ENCODE data around the gene HPSE2. TPM values are rescaled to one million over a fixed set of nuclear protein-coding genes. Genes with fewer than 3 reads are reported as not detected.

The HPSE2 gene
- total RNA-seq, 1 donor from 2014 or later, result 3.4 TPM

DNA sequence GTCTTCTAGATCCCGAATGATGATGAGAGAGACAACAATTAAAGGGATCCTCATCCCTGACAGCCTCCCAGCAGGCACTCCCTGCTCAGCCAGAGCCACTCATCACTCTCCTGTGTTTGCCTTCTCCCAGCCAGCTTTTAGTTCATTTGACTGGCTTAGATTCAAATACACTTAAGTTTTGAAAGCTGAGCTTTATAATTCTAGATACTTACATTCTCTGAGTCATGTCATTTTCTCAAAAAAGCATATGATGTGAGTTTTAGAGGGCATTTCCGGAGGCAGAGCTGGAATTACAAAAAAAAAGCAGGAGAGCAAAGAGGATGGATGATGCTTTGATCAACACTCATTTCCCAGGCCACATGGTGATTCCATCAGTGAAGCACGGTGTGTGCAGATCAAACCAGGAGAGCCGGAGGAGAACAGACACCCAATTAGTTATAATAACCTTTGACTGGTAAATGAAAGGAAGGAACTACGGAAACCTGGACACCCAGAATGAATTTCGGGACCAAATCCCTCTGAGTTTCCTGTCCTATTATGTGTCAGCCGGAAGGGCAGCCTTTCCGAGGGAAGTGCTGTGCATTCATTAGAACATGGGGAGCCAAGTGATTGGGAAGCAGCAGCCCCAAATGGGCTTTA is 707.4 kb downstream of the HPSE2 start:
- TF ChIP-seq CTCF (IDR thresholded peaks at IDR 0.05), result no peak
- Histone ChIP-seq H3K27me3 (no peaks in the 10 kb centered on the region), H3K27ac (no peak overlapping the region), H3K9me3 (no peaks in the 10 kb centered on the region), H3K4me1 (no peaks in the 10 kb centered on the region), H3K36me3 (no peaks in the 10 kb centered on the region), H3K4me3 (no peak overlapping the region)
- DNase-seq, result no peak
- intact Hi-C loops (cut with DNase I), result no loop called here
- no peak for ATAC-seq

- no peak overlapping the region for H3K4me3 ChIP-seq
- no peaks in the 10 kb centered on the region for H3K4me1 ChIP-seq
- DNase-seq (no peak), ATAC-seq (no peak)
- no peak for TF ChIP-seq CTCF (IDR thresholded peaks at IDR 0.05)
- H3K9me3 ChIP-seq, result no peaks in the 10 kb centered on the region
- H3K36me3 ChIP-seq, result no peaks in the 10 kb centered on the region
- H3K27me3 ChIP-seq, result no peaks in the 10 kb centered on the region
- intact Hi-C loops (cut with DNase I), result no loop called here
- no peak overlapping the region for H3K27ac ChIP-seq
These were observed 709.7 kb downstream of the HPSE2 start for GRCh38 chr10:98525969-98526368.

GRCh38 chr10:98524124-98524523 is 711.5 kb downstream of the HPSE2 start:
- no peak for ATAC-seq
- Histone ChIP-seq H3K27ac (no peak overlapping the region), H3K27me3 (no peaks in the 10 kb centered on the region), H3K36me3 (no peaks in the 10 kb centered on the region), H3K4me1 (no peaks in the 10 kb centered on the region), H3K9me3 (no peaks in the 10 kb centered on the region), H3K4me3 (no peak overlapping the region)
- no peak for TF ChIP-seq CTCF (IDR thresholded peaks at IDR 0.05)
- no peak for DNase-seq
- intact Hi-C loops (cut with DNase I), result no loop called here

DNA sequence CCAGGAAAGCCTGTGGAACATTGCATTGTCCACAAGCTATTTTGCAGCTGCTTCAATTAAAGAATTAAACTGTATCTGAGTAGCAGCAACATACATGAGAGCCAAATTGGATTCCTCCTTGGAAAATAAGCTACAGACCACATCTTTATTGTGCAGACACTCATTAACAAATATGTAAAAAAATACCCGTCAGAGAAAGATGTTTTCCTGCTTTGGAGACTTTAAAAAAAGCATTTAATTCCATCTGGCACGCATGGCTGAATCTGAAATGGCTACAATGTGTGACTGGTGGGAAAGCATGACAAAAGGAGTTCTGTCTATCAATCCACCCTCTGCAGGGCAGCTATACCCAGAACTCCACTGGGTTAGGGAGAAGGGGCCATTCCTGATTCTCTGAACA is 715.8 kb downstream of the HPSE2 start:
- Histone ChIP-seq H3K27me3 (no peaks in the 10 kb centered on the region), H3K4me1 (no peaks in the 10 kb centered on the region), H3K9me3 (no peaks in the 10 kb centered on the region), H3K36me3 (no peaks in the 10 kb centered on the region), H3K27ac (no peak overlapping the region), H3K4me3 (no peak overlapping the region)
- no peak for ATAC-seq
- intact Hi-C loops (cut with DNase I), result no loop called here
- TF ChIP-seq CTCF (IDR thresholded peaks at IDR 0.05), result no peak
- DNase-seq, result no peak

- intact Hi-C loops (cut with DNase I), result no loop called here
- DNase-seq (no peak), ATAC-seq (no peak)
- H3K9me3 ChIP-seq, result no peaks in the 10 kb centered on the region
- no peaks in the 10 kb centered on the region for H3K36me3 ChIP-seq
- no peaks in the 10 kb centered on the region for H3K4me1 ChIP-seq
- no peak overlapping the region for H3K4me3 ChIP-seq
- H3K27ac ChIP-seq, result no peak overlapping the region
- TF ChIP-seq CTCF (IDR thresholded peaks at IDR 0.05), result no peak
- no peaks in the 10 kb centered on the region for H3K27me3 ChIP-seq
These were observed 718.0 kb downstream of the HPSE2 start for GRCh38 chr10:98517672-98518071.

- H3K36me3 ChIP-seq, result no peaks in the 10 kb centered on the region
- H3K27me3 ChIP-seq, result no peaks in the 10 kb centered on the region
- no peak for ATAC-seq
- no peaks in the 10 kb centered on the region for H3K4me1 ChIP-seq
- intact Hi-C loops (cut with DNase I), result no loop called here
- TF ChIP-seq CTCF (IDR thresholded peaks at IDR 0.05), result no peak
- H3K27ac ChIP-seq, result no peak overlapping the region
- no peak overlapping the region for H3K4me3 ChIP-seq
- no peak for DNase-seq
- no peaks in the 10 kb centered on the region for H3K9me3 ChIP-seq
These were observed 719.3 kb downstream of the HPSE2 start for GRCh38 chr10:98516352-98516751.
